ENCODE data around the gene EPHA7.

Gene EPHA7

DNA sequence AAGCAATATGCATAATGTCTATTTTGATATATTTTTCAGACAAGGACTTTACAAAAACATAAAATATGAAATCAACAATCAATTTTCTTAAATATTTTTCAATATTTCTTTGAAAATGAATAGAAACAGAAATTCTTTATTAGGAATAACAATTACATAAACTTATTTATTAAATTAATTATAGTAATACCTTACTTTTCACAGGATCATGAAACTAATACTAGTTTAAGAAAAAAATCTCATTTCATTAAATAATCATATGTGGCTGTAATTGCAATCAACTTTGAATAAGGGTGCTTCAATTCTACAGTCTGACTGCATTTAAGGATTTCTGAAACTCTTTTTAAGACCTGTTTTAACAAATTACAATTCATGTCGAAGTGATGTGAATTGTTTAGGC lies 26.6 kb downstream of the EPHA7 start:
- Histone ChIP-seq H3K9me3 (ENCODE audit: insufficient read depth, low read depth, low read length) (no peaks in the 10 kb centered on the region), H3K4me3 (ENCODE audit: low read length) (no peak overlapping the region), H3K27ac (ENCODE audit: low read length) (no peak overlapping the region), H3K36me3 (ENCODE audit: insufficient read depth, low read depth, low read length) (no peaks in the 10 kb centered on the region), H3K4me1 (ENCODE audit: insufficient read depth, low read length) (no peaks in the 10 kb centered on the region), H3K9ac (ENCODE audit: low read depth, low read length) (no peak overlapping the region), H3K27me3 (ENCODE audit: insufficient read depth, low read length) (no peaks in the 10 kb centered on the region)

DNA sequence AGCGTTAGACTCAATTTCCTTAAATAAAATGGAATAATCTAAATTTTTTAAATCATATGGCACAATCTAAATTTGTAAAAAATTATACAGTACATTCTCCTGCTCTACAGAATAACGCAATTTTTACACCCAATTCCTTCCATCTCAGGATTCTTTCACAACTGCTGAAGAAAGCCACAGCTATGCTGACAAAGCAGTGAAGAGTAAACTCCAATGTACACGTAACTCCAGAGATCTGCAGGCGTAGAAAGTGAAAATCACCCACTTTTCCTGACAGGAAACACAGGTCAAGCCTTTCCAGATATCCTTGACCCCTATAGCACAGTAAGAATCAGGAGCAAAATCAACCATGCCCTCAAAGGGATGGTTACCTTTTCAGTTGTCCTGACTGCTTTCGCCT lies 27.4 kb downstream of the EPHA7 start:
- no peaks in the 10 kb centered on the region for H3K27me3 ChIP-seq (ENCODE audit: insufficient read depth, low read length)
- no peak overlapping the region for H3K9ac ChIP-seq (ENCODE audit: low read depth, low read length)
- no peak overlapping the region for H3K27ac ChIP-seq (ENCODE audit: low read length)
- H3K4me1 ChIP-seq (ENCODE audit: insufficient read depth, low read length) = no peaks in the 10 kb centered on the region
- no peak overlapping the region for H3K4me3 ChIP-seq (ENCODE audit: low read length)
- H3K9me3 ChIP-seq (ENCODE audit: insufficient read depth, low read depth, low read length) = no peaks in the 10 kb centered on the region
- H3K36me3 ChIP-seq (ENCODE audit: insufficient read depth, low read depth, low read length) = no peaks in the 10 kb centered on the region

DNA sequence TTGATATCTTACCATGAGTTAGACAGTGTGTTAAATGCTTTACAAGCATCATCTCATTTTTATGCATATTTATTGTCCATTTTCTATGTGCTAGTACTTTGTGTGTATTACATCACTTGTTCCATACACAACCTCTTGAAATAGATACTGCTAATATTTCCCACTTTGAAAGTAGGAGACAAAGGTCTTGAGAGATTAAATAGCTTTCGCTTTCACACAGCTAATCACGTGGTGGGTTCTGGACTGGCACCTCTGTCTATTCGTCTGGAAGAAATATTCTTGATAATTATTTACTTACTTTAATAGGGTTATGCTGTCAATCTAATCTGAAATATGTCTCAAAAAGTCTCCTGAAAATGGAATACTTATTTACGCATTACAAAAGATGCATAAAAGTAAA lies 30.2 kb downstream of the EPHA7 start:
- H3K36me3 ChIP-seq (ENCODE audit: insufficient read depth, low read depth, low read length) = no peaks in the 10 kb centered on the region
- H3K27me3 ChIP-seq (ENCODE audit: insufficient read depth, low read length) = no peaks in the 10 kb centered on the region
- no peak overlapping the region for H3K9ac ChIP-seq (ENCODE audit: low read depth, low read length)
- no peaks in the 10 kb centered on the region for H3K9me3 ChIP-seq (ENCODE audit: insufficient read depth, low read depth, low read length)
- no peaks in the 10 kb centered on the region for H3K4me1 ChIP-seq (ENCODE audit: insufficient read depth, low read length)
- no peak overlapping the region for H3K4me3 ChIP-seq (ENCODE audit: low read length)
- no peak overlapping the region for H3K27ac ChIP-seq (ENCODE audit: low read length)

DNA sequence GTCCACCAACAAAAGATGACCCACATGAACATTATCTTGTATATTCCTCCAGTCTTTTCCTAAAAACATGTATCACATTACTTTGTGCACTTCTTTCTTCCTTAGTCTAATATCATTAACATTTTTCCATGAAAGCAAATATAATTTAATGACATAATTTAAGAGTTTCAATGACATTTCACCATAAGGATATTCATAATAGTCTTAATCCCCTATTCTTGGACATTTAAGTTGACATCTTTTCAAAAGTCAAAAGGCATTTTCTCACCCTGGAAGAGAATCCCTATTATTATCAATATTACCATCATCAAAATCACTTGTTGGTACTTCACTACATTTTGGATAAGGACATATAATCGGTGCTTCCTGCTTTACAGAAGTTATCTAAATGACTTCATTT lies 31.3 kb downstream of the EPHA7 start:
- no peaks in the 10 kb centered on the region for H3K4me1 ChIP-seq (ENCODE audit: insufficient read depth, low read length)
- H3K9ac ChIP-seq (ENCODE audit: low read depth, low read length) = no peak overlapping the region
- no peaks in the 10 kb centered on the region for H3K27me3 ChIP-seq (ENCODE audit: insufficient read depth, low read length)
- H3K36me3 ChIP-seq (ENCODE audit: insufficient read depth, low read depth, low read length) = no peaks in the 10 kb centered on the region
- H3K27ac ChIP-seq (ENCODE audit: low read length) = no peak overlapping the region
- H3K4me3 ChIP-seq (ENCODE audit: low read length) = no peak overlapping the region
- H3K9me3 ChIP-seq (ENCODE audit: insufficient read depth, low read depth, low read length) = no peaks in the 10 kb centered on the region

DNA sequence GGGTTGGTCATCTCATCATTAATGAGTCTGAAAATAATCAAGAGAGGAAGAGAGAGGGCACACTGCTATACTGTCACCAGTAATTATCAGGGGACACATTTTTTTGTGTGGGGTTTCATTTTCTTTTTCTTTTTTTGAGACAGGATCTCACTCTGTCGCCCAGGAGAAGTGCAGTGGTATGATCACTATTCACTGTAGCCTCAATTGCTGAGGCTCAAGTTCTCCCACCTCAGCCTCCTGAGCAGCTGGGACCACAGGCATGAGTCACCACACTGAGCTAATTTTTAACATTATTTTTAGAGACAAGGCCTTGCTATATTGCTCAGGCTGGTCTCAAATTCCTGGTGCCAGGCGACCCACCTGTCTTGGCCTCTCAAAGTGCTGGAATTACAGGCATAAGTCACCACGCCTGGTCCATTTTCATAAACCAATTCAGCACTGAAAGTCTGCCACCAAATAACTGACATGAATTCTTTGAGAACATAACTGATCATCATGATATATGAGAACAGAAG lies 43.3 kb downstream of the EPHA7 start:
- H3K27ac ChIP-seq (ENCODE audit: low read length) = no peak overlapping the region
- H3K9ac ChIP-seq (ENCODE audit: low read depth, low read length) = no peak overlapping the region
- no peak overlapping the region for H3K4me3 ChIP-seq (ENCODE audit: low read length)
- no peaks in the 10 kb centered on the region for H3K27me3 ChIP-seq (ENCODE audit: insufficient read depth, low read length)
- H3K9me3 ChIP-seq (ENCODE audit: insufficient read depth, low read depth, low read length) = no peaks in the 10 kb centered on the region
- no peaks in the 10 kb centered on the region for H3K4me1 ChIP-seq (ENCODE audit: insufficient read depth, low read length)
- no peaks in the 10 kb centered on the region for H3K36me3 ChIP-seq (ENCODE audit: insufficient read depth, low read depth, low read length)

DNA sequence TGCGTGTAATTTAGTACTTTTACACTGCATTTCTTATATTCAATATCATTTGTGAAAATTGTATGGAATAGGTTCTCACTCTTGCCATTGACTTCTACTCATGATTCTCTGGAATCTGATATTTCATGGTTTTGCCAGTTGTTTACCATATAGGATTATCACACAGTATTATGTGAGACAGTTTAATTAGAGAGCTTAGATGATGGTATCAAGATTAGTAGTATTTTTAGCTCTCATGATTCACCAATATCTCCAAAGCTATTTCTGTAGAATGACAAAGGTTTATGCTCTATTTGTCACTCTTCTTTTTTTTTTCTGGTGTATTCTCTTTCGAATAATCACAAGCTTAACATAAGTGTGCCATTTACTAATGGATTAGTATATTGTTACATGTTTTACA lies 45.9 kb downstream of the EPHA7 start:
- Histone ChIP-seq H3K9me3 (ENCODE audit: insufficient read depth, low read depth, low read length) (no peaks in the 10 kb centered on the region), H3K4me3 (ENCODE audit: low read length) (no peak overlapping the region), H3K4me1 (ENCODE audit: insufficient read depth, low read length) (no peaks in the 10 kb centered on the region), H3K27me3 (ENCODE audit: insufficient read depth, low read length) (no peaks in the 10 kb centered on the region), H3K27ac (ENCODE audit: low read length) (no peak overlapping the region), H3K9ac (ENCODE audit: low read depth, low read length) (no peak overlapping the region), H3K36me3 (ENCODE audit: insufficient read depth, low read depth, low read length) (no peaks in the 10 kb centered on the region)

DNA sequence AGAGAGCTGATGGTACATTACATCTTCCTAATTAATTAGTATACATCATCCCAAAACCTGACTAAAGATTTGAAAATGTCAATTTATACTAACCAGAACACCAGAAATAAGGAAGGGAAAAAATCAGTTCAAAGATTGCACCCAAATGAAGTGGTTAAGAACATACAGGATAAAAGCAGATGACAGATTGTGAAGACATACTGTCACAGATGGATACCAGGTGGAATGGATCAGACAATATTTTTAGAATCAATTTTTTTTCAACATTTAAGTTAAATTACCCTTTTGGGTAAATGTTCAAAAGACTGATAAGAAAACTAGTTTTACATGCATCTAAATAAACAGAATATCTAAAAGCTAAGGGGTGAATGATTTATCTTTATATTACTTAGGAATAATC lies 47.6 kb downstream of the EPHA7 start:
- no peak overlapping the region for H3K27ac ChIP-seq (ENCODE audit: low read length)
- no peak overlapping the region for H3K9ac ChIP-seq (ENCODE audit: low read depth, low read length)
- no peaks in the 10 kb centered on the region for H3K4me1 ChIP-seq (ENCODE audit: insufficient read depth, low read length)
- H3K4me3 ChIP-seq (ENCODE audit: low read length) = no peak overlapping the region
- H3K27me3 ChIP-seq (ENCODE audit: insufficient read depth, low read length) = no peaks in the 10 kb centered on the region
- no peaks in the 10 kb centered on the region for H3K9me3 ChIP-seq (ENCODE audit: insufficient read depth, low read depth, low read length)
- no peaks in the 10 kb centered on the region for H3K36me3 ChIP-seq (ENCODE audit: insufficient read depth, low read depth, low read length)

DNA sequence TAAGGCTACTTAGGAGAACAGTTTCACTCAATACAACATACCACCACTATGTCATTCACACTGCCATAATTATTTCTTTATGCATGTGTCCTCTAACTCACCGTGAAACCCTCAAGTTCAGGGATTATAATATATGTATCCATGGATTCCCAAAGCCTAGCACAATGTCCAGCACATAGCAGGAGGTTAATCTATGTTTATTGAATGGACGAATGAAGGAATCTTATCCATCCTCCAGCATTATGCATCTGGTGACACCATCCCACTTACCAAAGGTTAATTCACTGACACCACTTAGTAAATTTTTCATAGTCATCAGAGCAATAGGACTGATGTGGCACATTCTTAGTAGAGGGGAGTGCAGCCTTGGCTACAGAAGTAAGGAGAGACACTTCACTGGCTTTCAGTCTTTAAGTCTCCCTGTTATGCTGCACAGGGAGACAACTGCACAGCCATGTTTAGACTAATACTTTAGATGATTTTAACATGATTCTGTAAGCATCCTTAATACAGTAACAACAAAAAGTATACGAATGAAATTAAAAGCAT lies 49.7 kb downstream of the EPHA7 start:
- H3K27ac ChIP-seq (ENCODE audit: low read length) = no peak overlapping the region
- H3K9ac ChIP-seq (ENCODE audit: low read depth, low read length) = no peak overlapping the region
- no peaks in the 10 kb centered on the region for H3K9me3 ChIP-seq (ENCODE audit: insufficient read depth, low read depth, low read length)
- no peaks in the 10 kb centered on the region for H3K4me1 ChIP-seq (ENCODE audit: insufficient read depth, low read length)
- H3K27me3 ChIP-seq (ENCODE audit: insufficient read depth, low read length) = no peaks in the 10 kb centered on the region
- H3K36me3 ChIP-seq (ENCODE audit: insufficient read depth, low read depth, low read length) = no peaks in the 10 kb centered on the region
- H3K4me3 ChIP-seq (ENCODE audit: low read length) = no peak overlapping the region

DNA sequence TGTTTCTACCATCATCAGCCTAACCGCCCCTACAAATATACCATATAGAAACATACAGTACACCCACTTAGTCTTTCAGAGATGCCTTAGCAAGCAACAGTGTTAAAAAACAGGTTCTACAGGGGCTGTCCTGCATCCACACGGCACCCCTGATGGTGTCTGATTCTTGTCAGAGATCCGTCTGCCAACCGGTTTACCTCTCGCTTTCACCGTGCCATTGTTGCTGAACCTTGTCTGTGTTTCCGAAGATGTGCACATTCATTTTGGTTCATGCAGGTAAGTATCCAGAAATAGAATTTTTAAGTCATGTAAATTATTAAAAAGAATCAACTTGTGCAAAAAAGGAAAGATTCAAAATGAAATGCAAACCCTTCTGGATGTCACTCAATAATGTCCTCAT lies 52.9 kb downstream of the EPHA7 start:
- Histone ChIP-seq H3K9ac (ENCODE audit: low read depth, low read length) (no peak overlapping the region), H3K4me3 (ENCODE audit: low read length) (no peak overlapping the region)

DNA sequence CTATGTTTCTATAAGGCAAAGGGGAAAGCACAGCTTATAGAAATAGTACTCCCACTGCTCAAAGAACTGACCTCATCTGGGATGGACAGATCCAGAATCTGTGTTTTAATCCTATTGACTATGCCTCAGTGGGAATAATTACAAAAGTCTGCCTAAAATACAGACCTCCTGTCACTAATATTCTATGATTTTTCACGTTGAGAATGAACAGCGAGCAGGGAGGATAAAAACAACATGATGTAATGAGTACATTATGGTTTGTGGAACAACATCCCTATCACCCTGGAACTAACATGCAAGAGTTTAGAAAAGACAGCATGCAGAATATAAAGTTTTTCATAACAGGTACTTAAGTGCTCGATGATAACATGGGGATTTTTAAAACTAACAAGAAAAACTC lies 53.9 kb downstream of the EPHA7 start:
- Histone ChIP-seq H3K36me3 (ENCODE audit: insufficient read depth, low read depth, low read length) (no peaks in the 10 kb centered on the region; the same call in 1 of the 2 replicates), H3K4me1 (ENCODE audit: insufficient read depth, low read length) (peaks cover 3% of the 10 kb centered on the region; the same call in 1 of the 2 replicates), H3K9me3 (ENCODE audit: insufficient read depth, low read depth, low read length) (no peaks in the 10 kb centered on the region), H3K27me3 (ENCODE audit: insufficient read depth, low read length) (no peaks in the 10 kb centered on the region), H3K27ac (ENCODE audit: low read length) (no peak overlapping the region), H3K4me3 (ENCODE audit: low read length) (no peak overlapping the region), H3K9ac (ENCODE audit: low read depth, low read length) (no peak overlapping the region)

More for the DNA sequence above, 52.9 kb downstream of the EPHA7 start:
- H3K27ac ChIP-seq (ENCODE audit: low read length) = no peak overlapping the region
- H3K4me1 ChIP-seq (ENCODE audit: insufficient read depth, low read length) = no peaks in the 10 kb centered on the region
- no peaks in the 10 kb centered on the region for H3K27me3 ChIP-seq (ENCODE audit: insufficient read depth, low read length)
- H3K9me3 ChIP-seq (ENCODE audit: insufficient read depth, low read depth, low read length) = no peaks in the 10 kb centered on the region
- H3K36me3 ChIP-seq (ENCODE audit: insufficient read depth, low read depth, low read length) = no peaks in the 10 kb centered on the region; the same call in 1 of the 2 replicates

DNA sequence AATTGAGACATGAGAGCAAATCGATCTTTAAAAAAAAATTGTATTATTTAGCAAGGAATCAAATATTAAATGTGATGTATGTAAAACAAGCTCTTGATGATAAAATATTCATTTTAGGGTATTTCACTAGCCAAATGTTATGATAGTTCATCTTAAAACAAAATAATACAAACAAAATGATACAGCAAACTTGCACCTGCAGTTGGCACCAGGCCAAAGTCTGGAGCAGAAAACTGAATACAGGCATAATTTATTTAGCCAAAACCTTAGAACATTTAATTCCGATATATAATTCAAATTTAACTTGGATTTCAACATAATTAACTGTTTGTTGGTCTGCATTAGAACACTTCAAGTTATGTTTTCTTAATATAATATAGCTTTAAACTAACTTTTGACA lies 60.9 kb downstream of the EPHA7 start:
- H3K9ac ChIP-seq (ENCODE audit: low read depth, low read length) = no peak overlapping the region
- H3K9me3 ChIP-seq (ENCODE audit: insufficient read depth, low read depth, low read length) = no peaks in the 10 kb centered on the region
- H3K27me3 ChIP-seq (ENCODE audit: insufficient read depth, low read length) = no peaks in the 10 kb centered on the region
- peaks cover 12% of the 10 kb centered on the region for H3K36me3 ChIP-seq (ENCODE audit: insufficient read depth, low read depth, low read length)
- no peak overlapping the region for H3K27ac ChIP-seq (ENCODE audit: low read length)
- no peak overlapping the region for H3K4me3 ChIP-seq (ENCODE audit: low read length)
- peaks cover 7% of the 10 kb centered on the region for H3K4me1 ChIP-seq (ENCODE audit: insufficient read depth, low read length)

DNA sequence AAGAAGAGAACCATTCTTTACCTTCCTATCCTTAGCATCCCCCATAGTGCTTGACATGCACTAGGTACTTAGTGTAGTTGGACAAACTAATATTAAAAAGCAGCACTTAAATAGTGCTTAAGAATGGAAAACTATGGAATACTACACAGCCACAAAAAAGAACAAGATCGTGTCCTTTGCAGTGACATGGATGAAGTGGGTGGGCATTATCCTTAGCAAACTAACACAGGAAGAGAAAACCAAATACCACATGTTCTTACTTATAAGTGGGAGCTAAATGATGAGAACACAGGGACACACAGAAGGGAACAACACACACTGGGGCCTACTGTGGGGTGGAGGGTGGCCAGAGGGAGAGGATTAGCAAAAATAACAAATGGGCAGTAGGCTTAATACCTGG lies 66.8 kb downstream of the EPHA7 start:
- Histone ChIP-seq H3K4me1 (ENCODE audit: insufficient read depth, low read length) (peaks cover 4% of the 10 kb centered on the region; the same call in 1 of the 2 replicates), H3K27me3 (ENCODE audit: insufficient read depth, low read length) (no peaks in the 10 kb centered on the region), H3K27ac (ENCODE audit: low read length) (no peak overlapping the region), H3K9me3 (ENCODE audit: insufficient read depth, low read depth, low read length) (peaks cover 3% of the 10 kb centered on the region; the same call in 1 of the 2 replicates), H3K4me3 (ENCODE audit: low read length) (no peak overlapping the region), H3K9ac (ENCODE audit: low read depth, low read length) (no peak overlapping the region), H3K36me3 (ENCODE audit: insufficient read depth, low read depth, low read length) (peaks cover 12% of the 10 kb centered on the region)

Measured in iPS-20b (cell line).